Vagina (tissue), 2 donors: ENCODE results near the gene ERRFI1. TPM values are rescaled to one million over a fixed set of nuclear protein-coding genes. Genes with fewer than 3 reads are reported as not detected.
"Not testable (repeated sequence)": the region's sequence is repeated elsewhere in the genome, so short reads cannot be mapped to it uniquely, and the experiment has no call there.

Experiments used
- DNase-seq, 2 donors: peaks; one replicate each; pipeline ENCODE4 v3.0.0-alpha.2; 2017; ENCODE audit errors: extremely low spot score in 2 of 2
- H3K27ac ChIP-seq: fragments of 200-600 bp; sonication (generic); one replicate; pipeline ENCODE4 v1.5.1; 2019
- H3K27me3 ChIP-seq: fragments of 200-600 bp; sonication (generic); one replicate; pipeline ENCODE4 v1.5.1; 2019
- H3K36me3 ChIP-seq, 2 donors: fragments of 200-600 bp; sonication (generic); one replicate each; pipeline ENCODE4 v1.5.1; 2017 to 2019
- H3K4me1 ChIP-seq: fragments of 200-600 bp; sonication (generic); one replicate; pipeline ENCODE4 v1.5.1; 2019
- H3K4me3 ChIP-seq, 2 donors: fragments of 200-600 bp; sonication (generic); 1 replicate in 1 of 2; 2 replicates in 1 of 2; pipeline ENCODE4 v1.5.1; 2016 to 2019
- H3K9me3 ChIP-seq: fragments of 200-600 bp; sonication (generic); one replicate; pipeline ENCODE4 v1.5.1; 2019
- POLR2A ChIP-seq, 2 donors: fragments of 450-650 bp; IDR thresholded peaks; one replicate each; pipeline ENCODE4 v1.6.1; 2017; ENCODE audit warnings: antibody characterized with exemption in 2 of 2, mild to moderate bottlenecking in 2 of 2, moderate library complexity in 2 of 2
- POLR2AphosphoS5 ChIP-seq, 2 donors: sonication (generic); formaldehyde crosslinking; IDR thresholded peaks; one replicate each; pipeline ENCODE4 v1.9.0; 2017; ENCODE audit warnings: antibody characterized with exemption in 2 of 2, mild to moderate bottlenecking in 2 of 2, low read depth in 1 of 2; ENCODE audit not compliant: insufficient read depth in 1 of 2
- intact Hi-C: fragments of 100-400 bp; cut with DNase I; formaldehyde crosslinking; loops from one replicate; pipeline ENCODE4 v1.15.1; 2023
- total RNA-seq: library from RNA; depleted of rRNA; stranded (reverse); fragments of >200 nt; gene quantifications from one replicate; pipeline ENCODE4 v1.2.3, GENCODE V29; 2016
- TF ChIP-seq, protein P1 (sequence below), 3 experiments: fragments of 450-650 bp in 2 of 3; fragments of 200-600 bp in 1 of 3; sonication (generic) in 1 of 3; IDR thresholded peaks; one replicate each; pipeline ENCODE4 v1.5.1; 2017 to 2019; ENCODE audit warnings: antibody characterized with exemption in 3 of 3, mild to moderate bottlenecking in 2 of 3, moderate library complexity in 2 of 3

ERRFI1 gene
- total RNA-seq, 1 donor from 2014 or later, result 160 TPM

- H3K27ac ChIP-seq, result no peak overlapping the region
- H3K9me3 ChIP-seq, result no peaks in the 10 kb centered on the region
- peaks cover 30% of the 10 kb centered on the region for H3K4me1 ChIP-seq
- DNase-seq, result no peak
- peaks cover 0 to 61% of the 10 kb centered on the region in 2 donors for H3K36me3 ChIP-seq
- H3K27me3 ChIP-seq, result no peaks in the 10 kb centered on the region
- intact Hi-C loops, result no loop called here
- H3K4me3 ChIP-seq, result no peak overlapping the region
- TF ChIP-seq POLR2A (IDR thresholded peaks at IDR 0.05), result no peak
- no peak for TF ChIP-seq POLR2AphosphoS5 (IDR thresholded peaks at IDR 0.05; ENCODE audit: insufficient read depth in 1 of 2, low read depth in 1 of 2)
These were observed 58.5 kb downstream of the ERRFI1 start for GRCh38 chr1:7967651-7968050.

- H3K36me3 ChIP-seq, result peaks cover 0 to 57% of the 10 kb centered on the region in 2 donors
- DNase-seq, result no peak
- intact Hi-C loops, result no loop called here
- H3K27ac ChIP-seq, result no peak overlapping the region
- no peaks in the 10 kb centered on the region for H3K9me3 ChIP-seq
- no peak overlapping the region for H3K4me3 ChIP-seq
- H3K27me3 ChIP-seq, result no peaks in the 10 kb centered on the region
- TF ChIP-seq POLR2A (IDR thresholded peaks at IDR 0.05) (no peak), POLR2AphosphoS5 (IDR thresholded peaks at IDR 0.05; ENCODE audit: insufficient read depth in 1 of 2, low read depth in 1 of 2) (no peak)
- TF ChIP-seq, protein P1, sequence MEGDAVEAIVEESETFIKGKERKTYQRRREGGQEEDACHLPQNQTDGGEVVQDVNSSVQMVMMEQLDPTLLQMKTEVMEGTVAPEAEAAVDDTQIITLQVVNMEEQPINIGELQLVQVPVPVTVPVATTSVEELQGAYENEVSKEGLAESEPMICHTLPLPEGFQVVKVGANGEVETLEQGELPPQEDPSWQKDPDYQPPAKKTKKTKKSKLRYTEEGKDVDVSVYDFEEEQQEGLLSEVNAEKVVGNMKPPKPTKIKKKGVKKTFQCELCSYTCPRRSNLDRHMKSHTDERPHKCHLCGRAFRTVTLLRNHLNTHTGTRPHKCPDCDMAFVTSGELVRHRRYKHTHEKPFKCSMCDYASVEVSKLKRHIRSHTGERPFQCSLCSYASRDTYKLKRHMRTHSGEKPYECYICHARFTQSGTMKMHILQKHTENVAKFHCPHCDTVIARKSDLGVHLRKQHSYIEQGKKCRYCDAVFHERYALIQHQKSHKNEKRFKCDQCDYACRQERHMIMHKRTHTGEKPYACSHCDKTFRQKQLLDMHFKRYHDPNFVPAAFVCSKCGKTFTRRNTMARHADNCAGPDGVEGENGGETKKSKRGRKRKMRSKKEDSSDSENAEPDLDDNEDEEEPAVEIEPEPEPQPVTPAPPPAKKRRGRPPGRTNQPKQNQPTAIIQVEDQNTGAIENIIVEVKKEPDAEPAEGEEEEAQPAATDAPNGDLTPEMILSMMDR (IDR thresholded peaks at IDR 0.05), result no peak
- peaks cover 34% of the 10 kb centered on the region for H3K4me1 ChIP-seq
These were observed 58.9 kb downstream of the ERRFI1 start for GRCh38 chr1:7967196-7967595.

GRCh38 chr1:7964476-7964875, 61.6 kb downstream of the ERRFI1 start:
- peaks cover 35% of the 10 kb centered on the region for H3K4me1 ChIP-seq
- peaks cover 0 to 30% of the 10 kb centered on the region in 2 donors for H3K36me3 ChIP-seq
- no peak overlapping the region for H3K27ac ChIP-seq
- no peaks in the 10 kb centered on the region for H3K27me3 ChIP-seq
- no peaks in the 10 kb centered on the region for H3K9me3 ChIP-seq
- TF ChIP-seq, protein P1 (IDR thresholded peaks at IDR 0.05), result no peak
- TF ChIP-seq POLR2AphosphoS5 (IDR thresholded peaks at IDR 0.05; ENCODE audit: insufficient read depth in 1 of 2, low read depth in 1 of 2) (no peak), POLR2A (IDR thresholded peaks at IDR 0.05) (no peak)
- no peak overlapping the region for H3K4me3 ChIP-seq
- intact Hi-C loops, result no loop called here
- DNase-seq, result no peak

DNA sequence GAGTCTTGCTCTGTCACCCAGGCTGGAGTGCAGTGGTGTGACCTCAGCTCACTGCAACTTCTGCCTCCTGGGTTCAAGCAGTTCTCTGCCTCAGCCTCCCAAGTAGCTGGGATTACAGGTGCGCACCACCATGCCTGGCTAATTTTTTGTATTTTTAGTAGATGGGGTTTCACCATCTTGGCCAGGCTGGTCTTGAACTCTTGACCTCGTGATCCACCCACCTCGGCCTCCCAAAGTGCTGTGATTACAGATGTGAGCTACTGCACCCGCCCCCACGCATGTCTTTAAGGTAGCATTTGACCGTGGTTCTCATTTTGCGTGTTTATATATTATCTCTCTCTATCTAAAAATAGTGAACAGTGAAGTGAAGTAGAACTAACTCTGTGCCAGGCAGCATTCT, 62.3 kb downstream of the ERRFI1 start:
- intact Hi-C loops, result not testable (repeated sequence)
- peaks cover 35% of the 10 kb centered on the region for H3K4me1 ChIP-seq

DNA sequence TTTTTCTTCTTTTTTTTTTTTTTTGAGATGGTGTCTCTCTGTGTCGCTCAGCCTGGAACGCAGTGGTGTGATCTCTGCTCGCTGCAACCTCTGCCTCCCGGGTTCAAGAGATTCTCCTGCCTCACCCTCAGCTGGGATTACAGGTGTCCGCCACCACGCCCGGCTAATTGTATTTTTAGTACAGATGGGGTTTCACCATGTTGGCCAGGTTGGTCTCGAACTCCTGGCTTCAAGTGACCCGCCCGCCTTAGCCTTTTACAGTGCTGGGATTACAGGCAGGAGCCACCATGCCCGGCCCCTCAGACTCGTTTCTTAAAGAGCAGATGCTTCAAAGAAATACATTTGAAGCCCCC, 62.8 kb downstream of the ERRFI1 start:
- Histone ChIP-seq H3K36me3 (peaks cover 0 to 28% of the 10 kb centered on the region in 2 donors), H3K4me1 (peaks cover 35% of the 10 kb centered on the region)
- H3K9me3 ChIP-seq, H3K4me3 ChIP-seq, DNase-seq, H3K27ac ChIP-seq, intact Hi-C loops, H3K27me3 ChIP-seq: not testable (repeated sequence)

More for the DNA sequence above, 62.3 kb downstream of the ERRFI1 start:
- not testable (repeated sequence) for H3K9me3 ChIP-seq, H3K27ac ChIP-seq, DNase-seq, H3K4me3 ChIP-seq, H3K27me3 ChIP-seq
- H3K36me3 ChIP-seq, result peaks cover 0 to 28% of the 10 kb centered on the region in 2 donors

DNA sequence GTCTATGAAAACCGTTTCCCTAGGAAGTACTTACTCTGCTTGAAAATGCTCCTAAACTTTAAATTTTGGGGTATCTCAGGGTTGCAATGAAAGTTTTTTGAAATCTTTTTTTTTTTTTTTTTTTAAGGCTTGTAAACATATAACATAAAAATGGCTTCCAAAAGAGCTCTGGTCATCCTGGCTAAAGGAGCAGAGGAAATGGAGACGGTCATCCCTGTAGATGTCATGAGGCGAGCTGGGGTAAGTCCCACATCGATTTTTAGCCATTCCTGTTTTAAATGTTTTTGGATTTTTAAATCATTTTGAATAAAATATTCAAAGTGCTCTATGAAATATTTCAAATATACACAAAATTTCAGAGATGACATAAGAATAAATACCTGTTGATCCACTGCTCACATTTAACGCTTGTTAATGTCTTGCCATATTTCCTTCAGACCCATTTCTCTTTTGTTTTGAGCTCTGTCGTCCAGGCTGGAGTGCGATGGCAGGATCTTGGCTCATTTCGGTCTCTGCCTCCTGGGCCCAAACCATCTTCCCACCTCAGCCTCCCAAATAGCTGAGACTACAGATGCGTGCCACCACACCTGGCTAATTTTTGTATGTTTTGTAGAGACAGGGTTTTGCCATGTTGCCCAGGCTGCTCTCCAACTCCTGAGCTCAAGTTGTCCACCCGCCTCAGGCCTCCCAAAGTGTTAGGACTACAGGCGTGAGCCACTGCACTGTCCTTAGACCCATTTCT, 63.3 kb downstream of the ERRFI1 start:
- no peaks in the 10 kb centered on the region for H3K9me3 ChIP-seq
- H3K4me1 ChIP-seq, result peaks cover 35% of the 10 kb centered on the region
- peaks cover 0 to 28% of the 10 kb centered on the region in 2 donors for H3K36me3 ChIP-seq
- H3K4me3 ChIP-seq, result peak overlapping the region; percentile 66 to 91
- TF ChIP-seq POLR2AphosphoS5 (IDR thresholded peaks at IDR 0.05; ENCODE audit: insufficient read depth in 1 of 2, low read depth in 1 of 2), result no peak
- no peak for TF ChIP-seq POLR2A (IDR thresholded peaks at IDR 0.05)
- TF ChIP-seq, protein P1 (IDR thresholded peaks at IDR 0.05), result no peak
- H3K27me3 ChIP-seq, result no peaks in the 10 kb centered on the region
- intact Hi-C loops, result no loop called here
- no peak overlapping the region for H3K27ac ChIP-seq
- DNase-seq, result no peak
